GM21515 (cell line): ENCODE measurements around the gene SQOR.
"Not testable (repeated sequence)": the region's sequence is repeated elsewhere in the genome, so short reads cannot be mapped to it uniquely, and the experiment has no call there.

Experiments
- ATAC-seq: cut with Tn5 transposase; IDR thresholded peaks from one replicate; pipeline ENCODE4 v1.9.1; 2021; ENCODE audit not compliant: unreplicated experiment

Gene SQOR

GRCh38 chr15:45630917-45631691, 3.7 kb upstream of the SQOR start:
- no peak for ATAC-seq

- ATAC-seq: no peak
Measured at GRCh38 chr15:45631776-45632175, 3.1 kb upstream of the SQOR start.

- peak; percentile 57 for ATAC-seq
Measured at GRCh38 chr15:45635191-45635638, 386 bp downstream of the SQOR start.

- no peak for ATAC-seq
Measured at GRCh38 chr15:45635763-45636292, 999 bp downstream of the SQOR start.

GRCh38 chr15:45637141-45637540, 2.3 kb downstream of the SQOR start:
- ATAC-seq: no peak

- peak; percentile 52 for ATAC-seq
Measured at GRCh38 chr15:45637552-45638033, 2.8 kb downstream of the SQOR start.

- no peak for ATAC-seq
Measured at GRCh38 chr15:45640616-45641015, 5.8 kb downstream of the SQOR start.

GRCh38 chr15:45641374-45641781, 6.5 kb downstream of the SQOR start:
- no peak for ATAC-seq

GRCh38 chr15:45641999-45642932, 7.4 kb downstream of the SQOR start:
- no peak for ATAC-seq

- ATAC-seq: no peak
Measured at GRCh38 chr15:45644437-45644836, 9.6 kb downstream of the SQOR start.

GRCh38 chr15:45645026-45645980, 10.5 kb downstream of the SQOR start:
- ATAC-seq: no peak

GRCh38 chr15:45646220-45646619, 11.4 kb downstream of the SQOR start:
- ATAC-seq: no peak

GRCh38 chr15:45647828-45648227, 13.0 kb downstream of the SQOR start:
- no peak for ATAC-seq

GRCh38 chr15:45648521-45649200, 13.8 kb downstream of the SQOR start:
- no peak for ATAC-seq

- ATAC-seq: not testable (repeated sequence)
Measured at GRCh38 chr15:45650007-45650406, 15.2 kb downstream of the SQOR start.

GRCh38 chr15:45650889-45651525, 16.2 kb downstream of the SQOR start:
- ATAC-seq: no peak

GRCh38 chr15:45653702-45654424, 19.0 kb downstream of the SQOR start:
- no peak for ATAC-seq

GRCh38 chr15:45654749-45655148, 19.9 kb downstream of the SQOR start:
- no peak for ATAC-seq

GRCh38 chr15:45657254-45657653, 22.4 kb downstream of the SQOR start:
- ATAC-seq: no peak
